D721Med (cell line): ENCODE measurements around the gene SERPINE1.
"Not testable (repeated sequence)": the region's sequence is repeated elsewhere in the genome, so short reads cannot be mapped to it uniquely, and the experiment has no call there.

Experiments
- DNase-seq: peaks from one replicate; pipeline ENCODE4 v3.0.0; 2011; ENCODE audit warnings: low spot score; ENCODE audit not compliant: insufficient read length
- FAIRE-seq: peaks from 2 replicates; lab custom pipeline; 2011; peaks lifted over from hg19 to GRCh38; lab: Jason Lieb, UNC
- TF ChIP-seq, protein P1 (sequence below): IDR thresholded peaks from 2 replicates; pipeline ENCODE4 v1.5.1; 2012; ENCODE audit warnings: mild to moderate bottlenecking, control low read depth; ENCODE audit not compliant: insufficient read depth; ENCODE audit errors: missing control alignments

Gene SERPINE1

DNA sequence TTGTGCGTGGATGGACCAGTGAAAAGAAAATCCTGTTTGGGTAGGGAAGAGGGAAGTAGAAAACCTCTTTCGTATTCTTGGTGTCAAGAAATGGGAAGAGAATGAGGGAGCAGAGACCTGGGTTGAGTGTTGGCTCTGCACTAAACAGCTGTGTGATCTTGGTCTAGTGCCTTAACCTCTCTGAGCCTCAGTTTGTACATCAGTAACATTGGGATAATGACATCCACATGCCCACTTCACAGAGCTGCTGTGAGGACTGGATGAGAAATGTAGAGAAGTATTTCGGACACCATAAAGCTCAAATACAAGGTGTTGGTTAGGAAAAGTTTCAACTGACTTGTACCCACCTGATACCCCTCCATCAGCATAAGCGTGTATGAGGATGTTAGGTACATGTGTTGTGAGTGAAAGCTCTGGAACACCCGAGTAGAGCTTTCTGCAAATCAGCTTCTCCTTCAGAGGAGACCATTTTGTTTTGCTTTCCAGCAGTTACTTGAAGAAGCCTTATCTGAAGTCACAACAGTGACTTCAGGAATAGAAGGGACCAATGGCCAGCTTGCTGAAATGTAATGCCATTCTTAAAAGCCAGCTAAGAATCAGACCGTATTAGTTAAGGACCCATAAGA lies 30.5 kb upstream of the SERPINE1 start:
- TF ChIP-seq, protein P1, sequence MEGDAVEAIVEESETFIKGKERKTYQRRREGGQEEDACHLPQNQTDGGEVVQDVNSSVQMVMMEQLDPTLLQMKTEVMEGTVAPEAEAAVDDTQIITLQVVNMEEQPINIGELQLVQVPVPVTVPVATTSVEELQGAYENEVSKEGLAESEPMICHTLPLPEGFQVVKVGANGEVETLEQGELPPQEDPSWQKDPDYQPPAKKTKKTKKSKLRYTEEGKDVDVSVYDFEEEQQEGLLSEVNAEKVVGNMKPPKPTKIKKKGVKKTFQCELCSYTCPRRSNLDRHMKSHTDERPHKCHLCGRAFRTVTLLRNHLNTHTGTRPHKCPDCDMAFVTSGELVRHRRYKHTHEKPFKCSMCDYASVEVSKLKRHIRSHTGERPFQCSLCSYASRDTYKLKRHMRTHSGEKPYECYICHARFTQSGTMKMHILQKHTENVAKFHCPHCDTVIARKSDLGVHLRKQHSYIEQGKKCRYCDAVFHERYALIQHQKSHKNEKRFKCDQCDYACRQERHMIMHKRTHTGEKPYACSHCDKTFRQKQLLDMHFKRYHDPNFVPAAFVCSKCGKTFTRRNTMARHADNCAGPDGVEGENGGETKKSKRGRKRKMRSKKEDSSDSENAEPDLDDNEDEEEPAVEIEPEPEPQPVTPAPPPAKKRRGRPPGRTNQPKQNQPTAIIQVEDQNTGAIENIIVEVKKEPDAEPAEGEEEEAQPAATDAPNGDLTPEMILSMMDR = no peak
- FAIRE-seq (no peak), DNase-seq (no peak)

DNA sequence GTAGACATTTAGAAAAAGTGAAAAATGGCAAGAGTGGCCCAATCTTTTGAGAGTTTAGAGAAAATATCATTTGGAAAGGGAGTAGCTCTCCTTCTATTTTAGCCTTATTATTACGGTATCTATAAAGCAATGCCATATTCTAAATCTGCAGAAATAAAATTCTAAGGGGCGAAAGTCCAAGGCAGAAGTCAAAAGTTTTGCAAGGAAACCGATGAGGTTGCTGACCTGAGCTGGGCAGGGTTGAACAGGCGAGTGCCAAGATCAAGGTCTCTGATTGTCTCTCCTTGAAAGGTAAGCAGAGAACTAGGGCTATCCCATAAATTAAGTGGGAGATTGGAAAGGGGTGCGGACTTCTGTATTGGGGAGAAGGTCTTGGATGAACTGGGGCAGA lies 30.0 kb upstream of the SERPINE1 start:
- DNase-seq = no peak
- TF ChIP-seq, protein P1 = no peak
- no peak for FAIRE-seq

DNA sequence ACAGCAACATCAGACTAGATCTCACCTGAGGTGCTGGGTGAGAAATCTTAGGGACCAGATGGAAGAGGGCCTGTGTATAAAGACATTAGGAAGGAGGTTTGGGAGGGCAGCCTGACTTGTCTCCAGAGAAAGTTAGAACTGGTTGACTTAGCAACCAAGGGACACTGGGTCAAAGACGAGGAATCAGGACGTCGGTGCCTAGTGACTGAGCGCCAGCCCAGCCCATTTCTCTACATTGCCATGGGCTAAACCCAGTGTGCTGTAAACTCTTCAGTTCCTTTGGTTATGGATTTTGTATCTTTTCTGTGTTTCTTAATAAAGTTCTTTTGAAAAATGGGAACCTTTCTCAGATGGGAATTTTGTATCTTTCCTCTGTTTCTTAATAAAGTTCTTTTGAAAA lies 29.3 kb upstream of the SERPINE1 start:
- TF ChIP-seq, protein P1 = no peak
- FAIRE-seq (no peak), DNase-seq (no peak)

DNA sequence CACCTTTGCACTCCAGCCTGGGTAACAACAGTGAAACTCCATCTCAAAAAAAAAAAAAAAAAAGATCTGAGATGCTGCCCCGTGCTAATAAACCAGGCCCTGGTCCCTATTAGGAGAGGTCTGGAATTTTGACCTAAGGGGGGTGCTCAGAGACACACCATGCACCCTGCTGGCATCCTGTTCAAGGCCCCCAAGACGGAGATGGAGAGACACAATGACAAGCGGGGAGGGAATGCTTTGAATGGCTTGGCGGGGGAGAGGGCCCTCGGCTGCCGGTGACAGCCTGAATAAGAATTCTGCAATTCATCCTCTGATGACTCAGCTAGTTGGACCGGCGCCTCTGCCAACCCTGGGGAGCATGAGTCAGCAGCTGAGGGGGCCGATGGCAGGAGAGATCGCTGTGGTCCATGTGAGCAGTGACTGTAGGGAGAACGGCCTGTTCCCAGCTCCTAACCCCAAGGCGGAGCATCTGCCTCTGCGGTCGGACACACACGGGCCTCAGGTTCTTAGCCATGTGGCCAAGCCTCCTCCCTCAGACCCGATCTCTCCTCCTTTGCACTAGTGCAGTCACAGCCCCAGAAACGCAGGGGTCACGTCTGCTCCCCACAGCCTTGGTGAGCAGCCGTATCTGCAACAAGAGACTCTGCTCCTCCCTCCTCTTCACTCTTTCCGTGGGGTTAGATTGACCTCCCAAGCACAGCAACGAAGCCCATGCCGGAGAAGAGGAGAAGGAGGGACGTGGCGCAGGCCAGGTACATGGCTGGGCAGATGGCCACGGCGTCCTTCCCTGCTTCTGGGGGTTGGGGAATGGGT lies 26.7 kb upstream of the SERPINE1 start:
- FAIRE-seq (no peak), DNase-seq (no peak)
- TF ChIP-seq, protein P1 = no peak

DNA sequence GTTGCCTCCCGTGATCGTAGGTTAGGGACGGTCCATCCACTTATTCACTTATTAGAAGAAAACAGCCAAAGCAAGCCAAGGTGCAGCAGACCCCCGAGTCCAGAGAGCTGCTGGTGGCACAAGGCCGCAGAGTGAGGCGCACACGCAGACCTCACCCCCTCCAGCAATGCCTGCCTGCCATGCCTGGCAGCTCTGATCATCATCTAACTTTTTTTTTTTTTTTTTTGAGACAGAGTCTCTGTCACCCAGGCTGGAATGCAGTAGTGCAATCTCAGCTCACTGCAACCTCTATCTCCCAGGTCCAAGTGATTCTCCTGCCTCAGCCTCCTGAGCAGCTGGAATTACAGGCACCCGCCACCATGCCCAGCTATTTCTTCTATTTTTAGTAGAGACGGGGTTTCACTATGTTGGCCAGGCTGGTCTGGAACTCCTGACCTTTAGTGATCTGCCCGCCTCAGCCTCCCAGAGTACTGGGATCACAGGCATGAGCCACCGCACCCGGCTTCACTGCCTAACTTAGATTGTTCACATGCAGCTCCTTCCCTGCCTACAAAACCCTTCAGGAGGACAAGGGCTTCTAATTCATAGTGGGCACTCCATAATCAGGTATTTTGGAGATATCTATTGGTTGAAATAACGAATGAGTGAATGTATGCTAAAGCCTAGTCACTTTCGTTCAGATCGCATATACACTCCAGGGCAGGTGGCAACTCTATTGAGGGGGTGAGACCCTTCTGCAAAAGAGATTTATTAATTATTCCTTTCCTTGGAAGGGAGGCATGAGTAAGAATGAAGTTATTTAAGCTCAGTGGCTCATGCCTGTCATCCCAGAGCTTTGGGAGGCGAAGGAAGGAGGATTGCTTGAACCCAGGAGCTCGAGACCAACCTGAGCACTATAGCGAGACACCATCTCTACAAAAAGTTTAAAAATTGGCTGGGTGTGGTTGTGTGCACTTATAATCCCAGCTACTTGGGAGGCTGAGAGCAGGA lies 25.8 kb upstream of the SERPINE1 start:
- no peak for FAIRE-seq
- TF ChIP-seq, protein P1 = no peak
- DNase-seq = no peak

DNA sequence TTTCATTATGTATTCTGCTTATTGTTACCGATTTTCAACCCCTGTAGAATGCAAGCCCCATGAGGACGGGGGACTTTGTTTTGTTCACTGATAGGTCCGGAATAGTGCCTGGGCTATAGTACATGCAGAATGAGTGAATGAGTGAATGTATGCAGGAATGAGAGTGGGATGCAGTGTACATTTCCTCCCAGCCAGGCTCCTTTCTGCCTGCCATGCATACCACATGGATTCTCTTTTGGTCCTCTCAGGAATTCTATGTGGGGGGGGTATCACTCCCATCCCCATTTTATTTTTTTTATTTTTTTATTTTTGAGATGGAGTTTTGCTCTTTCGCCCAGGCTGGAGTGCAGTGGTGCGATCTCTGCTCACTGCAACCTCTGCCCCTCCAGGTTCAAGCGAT lies 24.9 kb upstream of the SERPINE1 start:
- TF ChIP-seq, protein P1 = no peak
- no peak for FAIRE-seq
- DNase-seq = no peak

DNA sequence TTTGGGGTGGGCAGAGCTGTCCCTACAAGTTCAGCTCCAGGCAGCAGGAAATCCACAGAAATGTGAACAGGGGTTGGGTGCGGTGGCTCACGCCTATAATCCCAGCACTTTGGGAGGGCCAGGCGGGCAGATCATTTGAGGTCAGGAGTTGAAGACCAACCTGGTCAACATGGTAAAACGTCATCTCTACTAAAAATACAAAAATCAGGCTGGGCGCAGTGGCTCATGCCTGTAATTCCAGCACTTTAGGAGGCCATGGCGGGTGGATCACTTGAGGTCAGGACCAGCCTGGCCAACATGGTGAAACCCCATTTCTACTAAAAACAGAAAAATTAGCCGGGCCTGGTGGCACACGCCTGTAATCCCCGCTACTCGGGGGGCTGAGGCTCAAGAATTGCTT lies 23.2 kb upstream of the SERPINE1 start:
- FAIRE-seq, DNase-seq: not testable (repeated sequence)
